Mesodermal cell (in vitro differentiated cells): Measurements from ENCODE around the gene TSPAN2.

Experiments used
- H3K27ac ChIP-seq: 2 replicates; pipeline ENCODE4 v1.7.0; 2013; ENCODE audit warnings: mild to moderate bottlenecking, low read depth, low read length, moderate library complexity; ENCODE audit not compliant: severe bottlenecking
- H3K36me3 ChIP-seq: 2 replicates; pipeline ENCODE4 v1.7.1; 2013; ENCODE audit warnings: mild to moderate bottlenecking, low read length, moderate library complexity; ENCODE audit not compliant: control insufficient read depth, insufficient read depth
- H3K4me1 ChIP-seq: one replicate; pipeline ENCODE4 v1.7.1; 2013; ENCODE audit warnings: mild to moderate bottlenecking, low read length; ENCODE audit not compliant: insufficient read depth, control insufficient read depth, poor library complexity, severe bottlenecking
- H3K4me3 ChIP-seq: 2 replicates; pipeline ENCODE4 v1.7.0; 2013; ENCODE audit warnings: low read length, control low read depth, mild to moderate bottlenecking; ENCODE audit not compliant: insufficient read depth, poor library complexity, severe bottlenecking; ENCODE audit errors: extremely low read depth
- H3K9me3 ChIP-seq: 2 replicates; pipeline ENCODE4 v1.7.1; 2013; ENCODE audit warnings: mild to moderate bottlenecking, low read length, moderate library complexity; ENCODE audit not compliant: control insufficient read depth
- WGBS, 2 experiments: methylation state at CpG; one replicate each; pipeline ENCODE4 v1.1.5; 2013; ENCODE audit warnings: missing lambda C conversion rate in 2 of 2; ENCODE audit not compliant: insufficient coverage in 2 of 2; 5-methylcytosine and 5-hydroxymethylcytosine counted together

Gene TSPAN2

GRCh38 chr1:115114308-115114707 is 25.0 kb upstream of the TSPAN2 start:
- 89 to 100% methylated on average over 2 of the region's 3 CpGs for WGBS, 2 experiments
- Histone ChIP-seq H3K9me3 (peaks cover 8% of the 10 kb centered on the region), H3K36me3 (no peaks in the 10 kb centered on the region), H3K4me3 (no peak overlapping the region), H3K4me1 (no peaks in the 10 kb centered on the region), H3K27ac (no peak overlapping the region)

DNA sequence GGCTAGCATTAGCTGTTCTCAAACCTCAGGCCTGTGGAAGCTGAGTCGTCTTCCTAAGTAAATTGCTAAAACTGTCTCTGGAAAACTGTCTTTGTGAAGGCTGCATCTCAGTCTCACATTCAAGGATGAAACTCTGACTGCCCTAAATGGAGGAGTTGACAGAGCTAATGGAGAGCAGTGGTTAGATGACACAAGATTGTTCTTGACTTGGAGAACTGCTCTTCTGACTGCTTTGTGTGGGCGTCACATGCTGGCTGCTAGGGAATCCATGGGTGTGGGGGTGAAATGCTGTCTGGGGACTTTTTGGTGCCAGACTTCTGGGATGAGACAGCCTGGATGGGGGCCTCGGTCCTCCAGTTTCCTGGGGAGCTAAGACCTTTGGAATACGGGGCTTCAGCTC is 24.5 kb upstream of the TSPAN2 start:
- 97 to 100% methylated on average over 3 to 4 of the region's 4 CpGs for WGBS, 2 experiments
- Histone ChIP-seq H3K9me3 (peaks cover 5% of the 10 kb centered on the region), H3K4me1 (no peaks in the 10 kb centered on the region), H3K27ac (no peak overlapping the region), H3K36me3 (no peaks in the 10 kb centered on the region), H3K4me3 (no peak overlapping the region)

DNA sequence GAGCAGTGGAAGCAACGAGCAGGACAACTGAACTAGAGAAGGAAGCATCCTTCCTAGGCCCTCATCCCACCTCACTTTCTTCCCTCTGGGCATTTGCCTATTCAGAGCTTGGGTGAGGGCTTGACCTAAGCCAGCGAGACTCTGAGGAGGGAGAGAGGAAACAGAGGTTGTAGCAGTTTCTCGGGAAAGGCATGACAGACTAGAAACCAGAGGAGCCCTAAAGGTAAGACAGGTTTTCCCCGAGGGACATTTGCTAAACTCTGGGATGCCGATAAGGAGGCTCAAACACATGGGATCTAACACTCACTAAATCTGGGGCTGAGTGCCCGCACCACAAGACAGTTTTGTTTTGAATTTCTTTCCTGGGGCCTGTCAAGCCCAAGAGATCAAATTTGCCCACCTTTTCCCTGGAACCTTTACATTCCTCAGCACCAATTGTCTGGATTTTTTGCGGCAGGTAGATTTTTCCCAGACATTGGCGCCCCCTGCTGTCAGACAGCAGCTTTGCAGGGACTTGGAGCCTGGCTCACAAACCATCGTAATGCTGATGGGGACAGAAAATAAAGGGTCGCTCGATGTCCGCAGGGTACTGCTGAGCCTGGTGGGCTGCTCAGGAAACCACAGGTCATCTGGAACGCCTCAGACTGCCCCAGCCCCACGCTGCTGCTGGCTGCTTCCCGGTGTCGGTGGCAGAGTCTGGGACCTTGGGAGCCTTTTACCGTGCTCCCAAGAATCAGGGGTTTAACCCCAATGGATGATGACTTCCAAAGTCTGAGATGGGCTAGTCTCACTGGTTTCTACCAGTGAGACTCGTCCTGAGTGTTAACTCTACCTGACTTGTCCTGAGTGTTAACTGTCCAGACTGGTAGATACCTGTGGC is 23.4 kb upstream of the TSPAN2 start:
- WGBS, 2 experiments, result 27 to 34% methylated on average over 15 to 16 of the region's 18 CpGs

DNA sequence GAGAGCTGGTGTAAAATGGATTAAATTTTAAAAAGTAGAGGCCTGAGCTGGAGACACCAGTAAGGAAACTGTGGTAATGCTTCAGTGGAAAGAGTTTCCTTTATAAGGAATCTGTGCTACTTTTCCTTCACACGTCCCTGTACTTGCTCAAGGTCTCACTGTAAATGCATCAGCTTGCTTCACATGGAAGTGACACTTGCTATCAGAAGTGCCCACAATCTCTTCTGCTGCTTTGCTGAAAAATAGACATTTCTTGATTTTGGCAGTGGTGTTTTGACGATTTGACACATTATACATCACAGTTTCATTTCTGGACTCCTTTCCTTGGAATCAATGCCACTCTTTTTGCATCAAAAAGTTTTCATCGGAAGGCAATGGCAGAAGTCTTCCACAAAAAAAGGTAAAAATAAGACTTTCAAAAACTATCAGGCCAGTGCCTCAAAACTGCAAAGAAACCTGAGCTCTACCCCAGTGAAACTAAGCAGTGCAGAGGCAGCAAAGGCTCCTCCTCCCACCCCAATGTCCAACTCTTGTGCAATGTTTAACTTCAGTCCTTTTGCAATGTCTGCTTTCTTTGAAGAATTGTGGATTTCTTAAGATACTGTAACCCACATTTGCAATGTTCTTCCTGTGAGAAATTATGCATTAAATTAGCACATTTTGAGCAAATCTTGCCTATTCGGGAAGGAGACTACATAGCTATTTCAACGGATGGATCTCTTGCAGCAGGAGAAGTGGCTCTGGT is 18.4 kb upstream of the TSPAN2 start:
- Histone ChIP-seq H3K36me3 (no peaks in the 10 kb centered on the region), H3K4me1 (no peaks in the 10 kb centered on the region), H3K9me3 (no peaks in the 10 kb centered on the region), H3K27ac (no peak overlapping the region), H3K4me3 (no peak overlapping the region)
- WGBS, 2 experiments, result 84 to 96% methylated on average over 3 to 4 of the region's 5 CpGs

More for the DNA sequence above, 23.4 kb upstream of the TSPAN2 start:
- Histone ChIP-seq H3K4me1 (no peaks in the 10 kb centered on the region), H3K9me3 (no peaks in the 10 kb centered on the region), H3K36me3 (no peaks in the 10 kb centered on the region), H3K4me3 (no peak overlapping the region), H3K27ac (no peak overlapping the region)

GRCh38 chr1:115105831-115106230 is 16.5 kb upstream of the TSPAN2 start:
- Histone ChIP-seq H3K36me3 (no peaks in the 10 kb centered on the region), H3K9me3 (no peaks in the 10 kb centered on the region), H3K4me3 (no peak overlapping the region), H3K4me1 (no peaks in the 10 kb centered on the region), H3K27ac (no peak overlapping the region)
- 72 to 83% methylated on average over 1 to 2 of the region's 3 CpGs for WGBS, 2 experiments

DNA sequence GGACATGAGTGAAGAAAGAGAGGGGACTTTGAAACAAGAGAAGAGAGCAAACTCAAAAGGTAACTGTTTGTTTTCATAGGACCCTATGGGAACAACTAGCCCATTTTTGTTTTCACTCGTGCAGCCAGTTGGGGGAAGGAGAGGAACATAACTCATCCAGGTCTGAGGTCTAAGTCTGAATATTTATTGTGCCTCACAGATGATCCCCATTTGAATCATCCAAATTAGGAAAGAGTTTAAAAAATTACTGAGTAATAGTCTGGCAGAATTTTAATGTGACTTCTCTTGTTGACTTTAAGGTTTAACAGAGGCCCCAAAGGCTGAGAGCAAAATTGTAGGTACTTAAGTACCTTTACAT is 10.4 kb upstream of the TSPAN2 start:
- H3K9me3 ChIP-seq, result no peaks in the 10 kb centered on the region
- peak overlapping the region; percentile 57 for H3K27ac ChIP-seq
- WGBS, 2 experiments, result 67% methylated on average over 1 of the region's 1 CpG; no CpG with 5 or more reads in 1 of the 2 experiments
- H3K36me3 ChIP-seq, result no peaks in the 10 kb centered on the region
- H3K4me3 ChIP-seq, result no peak overlapping the region
- no peaks in the 10 kb centered on the region for H3K4me1 ChIP-seq

DNA sequence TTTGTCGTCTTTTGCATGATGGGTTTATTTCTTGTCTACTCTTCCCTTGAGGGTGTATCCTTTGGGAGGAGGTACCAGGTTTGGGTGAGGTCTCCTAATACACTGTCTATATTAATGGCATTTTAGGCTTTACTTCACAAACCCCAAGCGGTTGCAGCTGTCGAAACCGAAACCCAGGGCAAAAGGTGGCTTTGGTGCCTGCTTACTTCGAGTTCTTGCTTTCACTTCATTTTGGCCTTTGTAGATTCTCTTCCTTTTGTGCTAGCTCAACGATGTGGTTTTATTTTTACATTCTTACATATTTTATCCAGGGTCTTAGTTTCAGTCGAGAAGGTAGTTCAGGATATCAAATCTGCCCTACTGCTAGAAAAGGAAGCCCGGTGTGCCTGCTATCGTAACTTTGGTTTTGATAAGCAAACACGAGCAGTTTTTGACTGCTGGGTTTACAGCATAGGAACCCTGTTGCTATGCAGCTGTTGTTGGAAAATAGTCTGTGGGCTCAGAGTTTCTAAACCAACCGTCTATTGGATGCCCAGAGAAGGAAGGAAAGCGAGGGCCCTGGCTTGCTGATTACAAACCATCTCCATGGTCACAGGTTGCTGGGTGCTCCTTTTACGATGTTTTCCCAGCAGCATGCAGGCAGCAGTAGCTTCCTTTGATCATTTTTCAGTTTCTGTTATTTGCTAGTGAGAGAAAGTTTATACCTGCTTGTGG is 9.8 kb upstream of the TSPAN2 start:
- no peaks in the 10 kb centered on the region for H3K36me3 ChIP-seq
- no peaks in the 10 kb centered on the region for H3K9me3 ChIP-seq
- H3K4me1 ChIP-seq, result no peaks in the 10 kb centered on the region
- peak overlapping the region; percentile 57 for H3K27ac ChIP-seq
- 87 to 90% methylated on average over 10 to 11 of the region's 13 CpGs for WGBS, 2 experiments
- H3K4me3 ChIP-seq, result no peak overlapping the region

DNA sequence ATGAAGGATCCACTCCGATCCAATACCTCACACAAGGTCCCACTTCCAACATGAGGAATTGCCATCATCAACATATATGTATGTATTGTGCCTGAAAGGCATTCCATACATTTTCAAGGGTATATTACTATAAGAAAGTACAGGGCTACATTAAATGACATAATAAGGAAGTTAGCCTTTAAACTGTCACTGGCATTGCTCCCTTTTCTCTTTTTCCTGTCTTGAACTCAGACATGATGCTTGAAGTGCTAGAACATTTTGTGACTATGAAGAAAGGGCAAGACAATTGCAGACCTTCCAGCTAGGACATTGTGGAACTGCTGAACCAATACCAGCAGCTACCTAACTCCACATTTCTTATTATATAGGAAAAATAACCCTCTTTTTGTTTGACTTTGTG is 2.9 kb upstream of the TSPAN2 start:
- peaks cover 7% of the 10 kb centered on the region for H3K4me1 ChIP-seq
- no peak overlapping the region for H3K27ac ChIP-seq
- WGBS, 2 experiments, result no CpG with 5 or more reads among the region's 1 CpG
- no peaks in the 10 kb centered on the region for H3K36me3 ChIP-seq
- no peaks in the 10 kb centered on the region for H3K9me3 ChIP-seq
- no peak overlapping the region for H3K4me3 ChIP-seq

- H3K4me1 ChIP-seq, result peaks cover 7% of the 10 kb centered on the region
- no peak overlapping the region for H3K4me3 ChIP-seq
- 96 to 100% methylated on average over 2 of the region's 2 CpGs for WGBS, 2 experiments
- no peak overlapping the region for H3K27ac ChIP-seq
- no peaks in the 10 kb centered on the region for H3K9me3 ChIP-seq
- no peaks in the 10 kb centered on the region for H3K36me3 ChIP-seq
Observed at GRCh38 chr1:115091572-115091971, 2.3 kb upstream of the TSPAN2 start.

DNA sequence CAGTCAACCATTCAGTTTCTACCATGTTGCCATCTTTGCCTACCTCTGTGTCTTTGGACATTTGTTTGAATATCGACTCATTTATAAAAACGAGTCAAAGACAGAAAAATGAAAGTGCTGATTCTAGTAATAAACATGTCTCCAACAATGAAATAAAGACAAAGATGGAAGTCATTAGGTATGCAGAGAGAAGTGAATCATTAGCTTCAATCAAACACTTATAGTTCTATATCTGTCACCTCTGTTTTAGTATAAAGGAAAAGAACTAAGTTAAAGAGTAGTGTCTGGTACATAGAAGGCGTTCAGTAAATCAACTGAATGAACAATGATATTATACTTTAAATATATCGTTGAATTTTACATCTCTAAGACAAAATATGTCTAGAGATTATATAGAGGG is 1.7 kb upstream of the TSPAN2 start:
- H3K4me1 ChIP-seq, result peaks cover 7% of the 10 kb centered on the region
- WGBS, 2 experiments, result no CpG with 5 or more reads among the region's 4 CpGs
- no peaks in the 10 kb centered on the region for H3K36me3 ChIP-seq
- no peaks in the 10 kb centered on the region for H3K9me3 ChIP-seq
- H3K27ac ChIP-seq, result no peak overlapping the region
- no peak overlapping the region for H3K4me3 ChIP-seq
